H9 (cell line): ENCODE results near the gene AFF2. TPM values are rescaled to one million over a fixed set of nuclear protein-coding genes. Genes with fewer than 3 reads are reported as not detected.

Experiments
- DNase-seq: peaks from one replicate; pipeline ENCODE4 v3.0.0-alpha.2; 2017
- H2AFZ ChIP-seq: one replicate; pipeline ENCODE4 v1.6.1; 2013; ENCODE audit warnings: mild to moderate bottlenecking, low read length, control low read depth, moderate library complexity
- H2AK5ac ChIP-seq: 2 replicates; pipeline ENCODE4 v1.6.1; 2013; ENCODE audit warnings: low read length, control low read depth, mixed read lengths; ENCODE audit not compliant: insufficient read length
- H2BK120ac ChIP-seq: one replicate; pipeline ENCODE4 v1.6.1; 2013; ENCODE audit warnings: low read depth, mild to moderate bottlenecking, low read length, control low read depth, inconsistent platforms; ENCODE audit not compliant: poor library complexity, severe bottlenecking
- H2BK12ac ChIP-seq: 2 replicates; pipeline ENCODE4 v1.6.1; 2013; ENCODE audit warnings: low read length, control low read depth, mixed read lengths, low read depth; ENCODE audit not compliant: insufficient read length
- H2BK15ac ChIP-seq: 2 replicates; pipeline ENCODE4 v1.6.1; 2013; ENCODE audit warnings: low read depth, low read length, control low read depth
- H2BK20ac ChIP-seq: one replicate; pipeline ENCODE4 v1.6.1; 2013; ENCODE audit warnings: low read depth, mild to moderate bottlenecking, low read length, control low read depth, inconsistent platforms; ENCODE audit not compliant: poor library complexity, severe bottlenecking
- H2BK5ac ChIP-seq: 2 replicates; pipeline ENCODE4 v1.6.1; 2013; ENCODE audit warnings: low read length, control low read depth, mixed read lengths; ENCODE audit not compliant: insufficient read length
- H3K14ac ChIP-seq: 2 replicates; pipeline ENCODE4 v1.6.1; 2013; ENCODE audit warnings: low read length, control low read depth; ENCODE audit not compliant: insufficient read depth
- H3K18ac ChIP-seq: 2 replicates; pipeline ENCODE4 v1.6.1; 2013; ENCODE audit warnings: low read depth, mild to moderate bottlenecking, mixed read lengths, low read length, control low read depth; ENCODE audit not compliant: insufficient read length
- H3K23ac ChIP-seq: 2 replicates; pipeline ENCODE4 v1.6.1; 2013; ENCODE audit warnings: low read length, control low read depth, mixed read lengths, low read depth; ENCODE audit not compliant: insufficient read length
- H3K23me2 ChIP-seq: 2 replicates; pipeline ENCODE4 v1.6.1; 2013; ENCODE audit warnings: low read depth, mild to moderate bottlenecking, mixed read lengths, low read length, control low read depth; ENCODE audit not compliant: insufficient read length, poor library complexity, severe bottlenecking
- H3K27ac ChIP-seq: 2 replicates; pipeline ENCODE4 v1.5.1; 2013; ENCODE audit warnings: low read length, control low read depth, mixed read lengths, low read depth; ENCODE audit not compliant: insufficient read length
- H3K27me3 ChIP-seq: 2 replicates; pipeline ENCODE4 v1.6.1; 2013; ENCODE audit warnings: low read length, control low read depth, inconsistent platforms; ENCODE audit not compliant: insufficient read depth
- H3K4ac ChIP-seq: 2 replicates; pipeline ENCODE4 v1.6.1; 2013; ENCODE audit warnings: low read depth, mild to moderate bottlenecking, control low read depth, inconsistent platforms, low read length, moderate library complexity
- H3K4me1 ChIP-seq: 2 replicates; pipeline ENCODE4 v1.6.1; 2013; ENCODE audit warnings: low read length, control low read depth, inconsistent platforms; ENCODE audit not compliant: insufficient read depth
- H3K4me2 ChIP-seq: 2 replicates; pipeline ENCODE4 v1.6.1; 2013; ENCODE audit warnings: low read length, control low read depth, mixed read lengths; ENCODE audit not compliant: insufficient read length, insufficient read depth
- H3K56ac ChIP-seq: 2 replicates; pipeline ENCODE4 v1.6.1; 2013; ENCODE audit warnings: low read depth, mild to moderate bottlenecking, mixed read lengths, low read length, control low read depth; ENCODE audit not compliant: insufficient read length
- H3K79me1 ChIP-seq: 2 replicates; pipeline ENCODE4 v1.6.1; 2013; ENCODE audit warnings: low read depth, mild to moderate bottlenecking, moderate library complexity, low read length, control low read depth, inconsistent platforms; ENCODE audit not compliant: insufficient read depth, poor library complexity, severe bottlenecking
- H3K79me2 ChIP-seq: 2 replicates; pipeline ENCODE4 v1.6.1; 2013; ENCODE audit warnings: low read length, control low read depth, inconsistent platforms; ENCODE audit not compliant: insufficient read depth
- H3K9ac ChIP-seq: 2 replicates; pipeline ENCODE4 v1.6.1; 2013; ENCODE audit warnings: low read length, control low read depth, mixed read lengths; ENCODE audit not compliant: insufficient read length; ENCODE audit errors: extremely low read depth
- H3K9me3 ChIP-seq: one replicate; pipeline ENCODE4 v1.6.1; 2013; ENCODE audit warnings: low read depth, low read length, inconsistent platforms; ENCODE audit not compliant: control insufficient read depth
- H3T11ph ChIP-seq: one replicate; pipeline ENCODE4 v1.6.1; 2013; ENCODE audit warnings: mild to moderate bottlenecking, low read length, control low read depth, inconsistent platforms
- H4K20me1 ChIP-seq: one replicate; pipeline ENCODE4 v1.6.1; 2013; ENCODE audit not compliant: control insufficient read depth, insufficient read length, insufficient read depth
- H4K5ac ChIP-seq: 2 replicates; pipeline ENCODE4 v1.6.1; 2013; ENCODE audit warnings: low read depth, mild to moderate bottlenecking, mixed read lengths, low read length, control low read depth; ENCODE audit not compliant: insufficient read length
- H4K8ac ChIP-seq: replicated peaks from 2 replicates; pipeline ENCODE4 v1.6.1; 2013; ENCODE audit warnings: low read length, control low read depth, mixed read lengths, low read depth; ENCODE audit not compliant: insufficient read length
- H4K91ac ChIP-seq: 2 replicates; pipeline ENCODE4 v1.6.1; 2013; ENCODE audit warnings: low read depth, mild to moderate bottlenecking, moderate library complexity, mixed read lengths, low read length, control low read depth; ENCODE audit not compliant: insufficient read length
- H3K27ac Mint-ChIP-seq, 3 experiments: 2 replicates in 2 of 3; 3 replicates in 1 of 3; pipeline ENCODE4 v1.8.0; 2020 to 2021; ENCODE audit warnings: mixed read lengths in 3 of 3, mild to moderate bottlenecking in 1 of 3, moderate library complexity in 1 of 3
- H3K27me3 Mint-ChIP-seq: 2 replicates; pipeline ENCODE4 v1.8.0; 2021; ENCODE audit warnings: low read depth, mild to moderate bottlenecking, moderate library complexity, mixed read lengths
- H3K36me3 Mint-ChIP-seq, 3 experiments: 2 replicates in 2 of 3; 3 replicates in 1 of 3; pipeline ENCODE4 v1.8.0; 2020 to 2021; ENCODE audit warnings: low read depth in 3 of 3, mixed read lengths in 3 of 3; ENCODE audit not compliant: insufficient read depth in 1 of 3
- H3K4me1 Mint-ChIP-seq, 2 experiments: 2 replicates each; pipeline ENCODE4 v1.8.0; 2020; ENCODE audit warnings: mixed read lengths in 2 of 2
- H3K4me3 Mint-ChIP-seq, 2 experiments: 2 replicates in 1 of 2; 3 replicates in 1 of 2; pipeline ENCODE4 v1.8.0; 2020 to 2021; ENCODE audit warnings: mild to moderate bottlenecking in 2 of 2, mixed read lengths in 2 of 2, moderate library complexity in 1 of 2
- H3K9me3 Mint-ChIP-seq, 2 experiments: 2 replicates in 1 of 2; 3 replicates in 1 of 2; pipeline ENCODE4 v1.8.0; 2020; ENCODE audit warnings: mild to moderate bottlenecking in 2 of 2, mixed read lengths in 2 of 2, moderate library complexity in 1 of 2
- CTCF ChIP-seq: fragments of 200-600 bp; sonication (generic); conservative IDR thresholded peaks from 3 replicates; pipeline ENCODE4 v1.8.0; 2021; ENCODE audit warnings: antibody characterized with exemption, mild to moderate bottlenecking
- WGBS: extraction: QIAGEN DNeasy Blood & Tissue Kit; methylation state at CpG from one replicate; pipeline ENCODE4 v1.1.7; 2013; ENCODE audit warnings: missing lambda C conversion rate, low lambda C conversion rate, mixed read lengths; ENCODE audit not compliant: insufficient read length; ENCODE audit errors: extremely low coverage; 5-methylcytosine and 5-hydroxymethylcytosine counted together
- total RNA-seq: library from RNA; stranded (reverse); gene quantifications from 2 replicates; pipeline ENCODE4 v1.2.1, GENCODE V29; 2021

The AFF2 gene
- total RNA-seq, 1 experiment from 2014 or later = 14.6 TPM

- no peaks in the 10 kb centered on the region for H3K27me3 ChIP-seq
- H3K4me1 ChIP-seq = no peaks in the 10 kb centered on the region; the same call in 1 of the 2 replicates
- H3K56ac ChIP-seq = no peak overlapping the region
- H3K27ac ChIP-seq = no peak overlapping the region
- Mint-ChIP-seq H3K4me1 (peaks cover 22 to 25% of the 10 kb centered on the region in 2 experiments), H3K27me3 (peaks cover 2% of the 10 kb centered on the region; the same call in 1 of the 2 replicates), H3K9me3 (peaks cover 64 to 67% of the 10 kb centered on the region in 2 experiments), H3K36me3 (no peaks in the 10 kb centered on the region; a peak in 1 of 7 replicates), H3K27ac (no peak overlapping the region), H3K4me3 (no peak overlapping the region)
- H2BK15ac ChIP-seq = no peak overlapping the region
- no peak for DNase-seq
- no peak overlapping the region for H2BK20ac ChIP-seq
- no peak for TF ChIP-seq CTCF
- H4K91ac ChIP-seq = no peak overlapping the region
- no peak overlapping the region for H4K8ac ChIP-seq
- H4K5ac ChIP-seq = no peak overlapping the region
- peaks cover 50% of the 10 kb centered on the region for H3K9me3 ChIP-seq
- no peaks in the 10 kb centered on the region for H3K79me2 ChIP-seq
- no peak overlapping the region for H2BK5ac ChIP-seq
- no peaks in the 10 kb centered on the region for H3K79me1 ChIP-seq
- H3T11ph ChIP-seq = no peak overlapping the region
- no peak overlapping the region for H3K23ac ChIP-seq
- H4K20me1 ChIP-seq = no peaks in the 10 kb centered on the region
- no peak overlapping the region for H3K14ac ChIP-seq
- H2AK5ac ChIP-seq = no peak overlapping the region
- H3K23me2 ChIP-seq = no peaks in the 10 kb centered on the region
- H3K18ac ChIP-seq = no peak overlapping the region
- no peak overlapping the region for H3K9ac ChIP-seq
- H2BK12ac ChIP-seq = no peak overlapping the region
- no peak overlapping the region for H3K4me2 ChIP-seq
- no peak overlapping the region for H3K4ac ChIP-seq
- H2BK120ac ChIP-seq = no peak overlapping the region
- WGBS = no CpG with 5 or more reads among the region's 8 CpGs
- H2AFZ ChIP-seq = no peak overlapping the region
Measured at GRCh38 chrX:148804579-148805355, 304.4 kb downstream of the AFF2 start.
